K562 (cell line): ENCODE results near the gene ST3GAL3. TPM values are rescaled to one million over a fixed set of nuclear protein-coding genes. Genes with fewer than 3 reads are reported as not detected.

Experiments
- ATAC-seq: fragments of 200-7000 bp; cut with Tn5 transposase; 3 replicates; pipeline ENCODE4 v1.9.1; 2020; ENCODE audit warnings: moderate library complexity
- BruUV-seq: library from RNA; stranded (reverse); fragments of 400-500 nt; replicated peaks from 2 replicates; lab custom pipeline; 2021; lab: Mats Ljungman, UMichigan
- CTCF ChIA-PET: fragments of 300-600 bp; formaldehyde crosslinking; extraction: SDS; loops from one replicate; lab custom pipeline; 2021; ENCODE audit warnings: low intra/inter-chr PET ratio; lab: Yijun Ruan, JAX
- POLR2A ChIA-PET: fragments of 300-600, 350-650 bp; sonication (Branson Sonifier 250); formaldehyde crosslinking; extraction: SDS; loops from one replicate; lab custom pipeline; 2021; ENCODE audit warnings: antibody characterized with exemption, inconsistent platforms; lab: Yijun Ruan, JAX
- DNase-seq, 4 experiments: peaks; one replicate each; pipeline versions ENCODE4 v3.0.0 to v3.0.0-alpha.2; 2011 to 2018; ENCODE audit warnings: low spot score in 3 of 4, mixed read lengths in 3 of 4; ENCODE audit errors: extremely low read depth in 1 of 4
- FAIRE-seq: peaks from 2 replicates; lab custom pipeline; 2011; peaks lifted over from hg19 to GRCh38; lab: Jason Lieb, UNC
- H2AFZ ChIP-seq: 2 replicates; pipeline ENCODE4 v1.6.0; 2011; ENCODE audit warnings: low read depth, low read length, control low read depth, inconsistent platforms
- H3K27ac ChIP-seq: fragments of 200-600 bp; 3 replicates; pipeline ENCODE4 v1.8.0; 2011; ENCODE audit warnings: low read depth, mild to moderate bottlenecking, control low read depth, inconsistent platforms, low read length, moderate library complexity, mixed read lengths; ENCODE audit errors: extremely low read depth
- H3K27me3 ChIP-seq, 2 experiments: fragments of 300-600 bp in 1 of 2; 2 replicates in 1 of 2; 3 replicates in 1 of 2; pipeline versions ENCODE4 v1.6.0 to v1.8.0; 2011; ENCODE audit warnings: inconsistent platforms in 2 of 2, low read length in 2 of 2, mild to moderate bottlenecking in 1 of 2, mixed read lengths in 1 of 2, moderate library complexity in 1 of 2; ENCODE audit not compliant: control insufficient read depth in 2 of 2, insufficient read depth in 2 of 2
- H3K36me3 ChIP-seq: fragments of 300-600 bp; 3 replicates; pipeline ENCODE4 v1.8.0; 2011; ENCODE audit warnings: mild to moderate bottlenecking, low read length, inconsistent platforms; ENCODE audit not compliant: control insufficient read depth, insufficient read depth
- H3K4me1 ChIP-seq, 2 experiments: fragments of 200-600 bp in 1 of 2; replicated peaks in 1 of 2; 2 replicates in 1 of 2; 3 replicates in 1 of 2; pipeline versions ENCODE4 v1.5.1 to v1.8.0; 2011; ENCODE audit warnings: inconsistent platforms in 2 of 2, low read length in 2 of 2, mild to moderate bottlenecking in 1 of 2, mixed read lengths in 1 of 2, moderate library complexity in 1 of 2; ENCODE audit not compliant: control insufficient read depth in 2 of 2, insufficient read depth in 2 of 2
- H3K4me2 ChIP-seq: 2 replicates; pipeline ENCODE4 v1.6.1; 2011; ENCODE audit warnings: low read length, control low read depth, inconsistent platforms, mixed read lengths; ENCODE audit not compliant: insufficient read depth
- H3K4me3 ChIP-seq: fragments of 200-600 bp; sonication (generic), shearing (Covaris generic); 2 replicates; pipeline ENCODE4 v1.5.1; 2016; ENCODE audit warnings: control low read depth, inconsistent platforms
- H3K79me2 ChIP-seq: fragments of 200-600 bp; 3 replicates; pipeline ENCODE4 v1.8.0; 2011; ENCODE audit warnings: low read length, inconsistent platforms; ENCODE audit not compliant: control insufficient read depth, insufficient read depth
- H3K9ac ChIP-seq, 2 experiments: 2 replicates each; pipeline versions ENCODE4 v1.6.0 to v1.6.1; 2011; ENCODE audit warnings: low read depth in 2 of 2, low read length in 2 of 2, control low read depth in 1 of 2, inconsistent platforms in 1 of 2, mild to moderate bottlenecking in 1 of 2, mixed read lengths in 1 of 2; ENCODE audit not compliant: insufficient read depth in 1 of 2
- H3K9me1 ChIP-seq: one replicate; pipeline ENCODE4 v1.6.0; 2011; ENCODE audit warnings: inconsistent platforms, mild to moderate bottlenecking, low read length, moderate library complexity; ENCODE audit not compliant: control insufficient read depth, insufficient read depth
- H3K9me3 ChIP-seq: replicated peaks from 2 replicates; pipeline ENCODE4 v1.5.1; 2011; ENCODE audit warnings: low read depth, low read length, inconsistent platforms; ENCODE audit not compliant: control insufficient read depth, insufficient read depth
- H4K20me1 ChIP-seq: replicated peaks from 2 replicates; pipeline ENCODE4 v1.6.1; 2011; ENCODE audit warnings: low read length, inconsistent platforms, mixed read lengths; ENCODE audit not compliant: control insufficient read depth, insufficient read depth
- ATF7 ChIP-seq: fragments of 450-650 bp; IDR thresholded peaks from 2 replicates; pipeline ENCODE4 v1.7.1; 2014; ENCODE audit warnings: mild to moderate bottlenecking, moderate library complexity
- CREB1 ChIP-seq, 2 experiments: sonication (generic) in 1 of 2; formaldehyde crosslinking in 1 of 2; IDR thresholded peaks; 2 replicates each; pipeline versions ENCODE4 v1.6.1 to v1.8.0; 2012 to 2022; ENCODE audit warnings: inconsistent platforms in 1 of 2, mild to moderate bottlenecking in 1 of 2, missing genetic modification reagents in 1 of 2, moderate library complexity in 1 of 2
- FIP1L1 ChIP-seq: fragments of 200-400 bp; formaldehyde crosslinking; IDR thresholded peaks from 2 replicates; pipeline ENCODE4 v1.6.1; 2018; ENCODE audit warnings: mild to moderate bottlenecking, low read depth, low read length; ENCODE audit not compliant: poor library complexity, severe bottlenecking
- GABPA ChIP-seq: fragments of 200-800 bp; sonication (Bioruptor generic); conservative IDR thresholded peaks from 2 replicates; pipeline ENCODE4 v1.6.1; 2016; ENCODE audit warnings: low read depth, missing genetic modification characterization, missing compliant biosample characterization
- KDM2B ChIP-seq: fragments of 250-450 bp; sonication (Bioruptor Pico); IDR thresholded peaks from 2 replicates; pipeline ENCODE4 v1.8.0; 2021; ENCODE audit warnings: mild to moderate bottlenecking, moderate library complexity
- NFE2L1 ChIP-seq: fragments of 450-650 bp; IDR thresholded peaks from 2 replicates; pipeline ENCODE4 v1.6.1; 2016; ENCODE audit warnings: missing genetic modification characterization, low read depth, mild to moderate bottlenecking, missing compliant biosample characterization, moderate library complexity, borderline replicate concordance
- PCBP2 ChIP-seq: fragments of 200-400 bp; formaldehyde crosslinking; IDR thresholded peaks from 2 replicates; pipeline ENCODE4 v1.6.1; 2018; ENCODE audit warnings: low read length, low read depth, mild to moderate bottlenecking, moderate library complexity; ENCODE audit not compliant: poor library complexity, severe bottlenecking
- TCF15 ChIP-seq: fragments of 250-450 bp; sonication (Bioruptor Pico); IDR thresholded peaks from 2 replicates; pipeline ENCODE4 v1.8.0; 2022; ENCODE audit warnings: moderate library complexity, mild to moderate bottlenecking, inconsistent platforms
- TEAD4 ChIP-seq, 2 experiments: sonication (generic) in 1 of 2; formaldehyde crosslinking in 1 of 2; IDR thresholded peaks; 2 replicates each; pipeline versions ENCODE4 v1.6.1 to v1.8.0; 2012 to 2022; ENCODE audit warnings: borderline replicate concordance in 1 of 2, inconsistent platforms in 1 of 2, low read length in 1 of 2, mild to moderate bottlenecking in 1 of 2, missing genetic modification reagents in 1 of 2
- ZNF395 ChIP-seq: fragments of 200-800 bp; sonication (Bioruptor generic); IDR thresholded peaks from 2 replicates; pipeline ENCODE4 v1.6.1; 2017; ENCODE audit warnings: missing genetic modification characterization, missing compliant biosample characterization
- ZNF511 ChIP-seq: sonication (generic); formaldehyde crosslinking; IDR thresholded peaks from 2 replicates; pipeline ENCODE4 v1.8.0; 2022; ENCODE audit warnings: mild to moderate bottlenecking, missing genetic modification reagents
- ZNF551 ChIP-seq: fragments of 250-450 bp; sonication (Bioruptor Pico); IDR thresholded peaks from 2 replicates; pipeline ENCODE4 v1.5.0; 2021; ENCODE audit warnings: mild to moderate bottlenecking, moderate library complexity
- WGBS: fragments of 100-300 bp; shearing (Covaris generic); methylation state at CpG from one replicate; pipeline ENCODE4 v1.1.6; 2016; ENCODE audit warnings: low coverage, mixed read lengths; ENCODE audit not compliant: insufficient coverage; ENCODE audit errors: missing lambda C conversion rate; 5-methylcytosine and 5-hydroxymethylcytosine counted together
- in situ Hi-C: fragments of 300-500 bp; cut with MboI; formaldehyde crosslinking; loops from 4 replicates; pipeline ENCODE4 v1.15.0; 2018; ENCODE audit warnings: inconsistent platforms, mixed read lengths
- intact Hi-C: fragments of 100-400 bp; cut with micrococcal nuclease; formaldehyde crosslinking; loops from 2 replicates; pipeline ENCODE4 v1.14.2; 2022
- polyA plus RNA-seq, 8 experiments: library from polyadenylated mRNA; depleted of rRNA in 4 of 8; stranded (reverse) in 5 of 8; unstranded in 3 of 8; fragments of >200 nt; fragmentation: Nextera tagmentation in 2 of 8; fragmentation: Illumina TruSeq in 1 of 8; extraction: Ambion mirVana in 2 of 8; extraction: Trizol in 1 of 8; gene quantifications; 2 replicates each; pipeline versions ENCODE4 v1.2.1 to v1.2.3, GENCODE V29; 2011 to 2014; ENCODE audit warnings: inconsistent platforms in 1 of 8, missing spikeins in 1 of 8
- total RNA-seq, 7 experiments: library from RNA; depleted of rRNA in 6 of 7; stranded (reverse); fragments of >200 nt in 6 of 7; fragmentation: Illumina TruSeq in 2 of 7; extraction: Trizol in 2 of 7; gene quantifications; 2 replicates each; pipeline versions ENCODE4 v1.2.1 to v1.2.3, GENCODE V29; 2011 to 2021; ENCODE audit warnings: low replicate concordance in 1 of 7

Gene ST3GAL3
- total and polyA plus RNA-seq, 9 of the 15 experiments (the other 6 are each of a cell fraction or from before 2014, with no cell fraction given) = 1.2 to 18.9 (median 11.0) TPM

GRCh38 chr1:43770111-43770510 is 62.8 kb downstream of the ST3GAL3 start:
- intact Hi-C loops = no loop called here
- H3K36me3 ChIP-seq = peaks cover 5% of the 10 kb centered on the region; the same call in 2 of the 3 replicates
- ATAC-seq = no peak
- no peak for TF ChIP-seq GABPA (tag)
- peak; percentile 51 for TF ChIP-seq PCBP2
- BruUV-seq = no TSS peak
- in situ Hi-C loops = loop anchor here (5.0 kb wide), 1 partner anchor 162 kb away; the partner anchor contains the start of gene ARTN
- H3K9me3 ChIP-seq = no peaks in the 10 kb centered on the region
- 0 out of 5 replicates have a peak, but pooled peaks cover 3% of the 10 kb centered on the region in 2 experiments for H3K4me1 ChIP-seq
- no peak overlapping the region for H3K4me3 ChIP-seq
- H4K20me1 ChIP-seq = no peaks in the 10 kb centered on the region; the same call in 1 of the 2 replicates
- no peaks in the 10 kb centered on the region for H3K27me3 ChIP-seq
- ChIA-PET CTCF (no interaction called here), POLR2A (interaction anchor here (0.9 to 2.0 kb wide), 2 partner anchors 11 to 45 kb away, joined by 3 to 4 read pairs; no protein-coding TSS in a partner anchor)
- H3K9ac ChIP-seq = no peak overlapping the region
- H3K27ac ChIP-seq = no peak overlapping the region
- H3K4me2 ChIP-seq = no peak overlapping the region
- H3K79me2 ChIP-seq = no peaks in the 10 kb centered on the region; the same call in 2 of the 3 replicates
- no peak overlapping the region for H2AFZ ChIP-seq
- no peak for DNase-seq
- H3K9me1 ChIP-seq = no peaks in the 10 kb centered on the region
- FAIRE-seq = no peak
- WGBS = 89% methylated on average over 1 of the region's 2 CpGs

GRCh38 chr1:43772978-43773377 is 65.6 kb downstream of the ST3GAL3 start:
- ATAC-seq = no peak
- no peak overlapping the region for H3K9ac ChIP-seq
- FAIRE-seq = no peak
- in situ Hi-C loops (loop anchor here (5.0 kb wide), 1 partner anchor 159 kb away; the partner anchor contains the start of gene ARTN), intact Hi-C loops (no loop called here)
- peaks cover 4 to 14% of the 10 kb centered on the region in 2 experiments; a peak in 4 of 5 replicates for H3K4me1 ChIP-seq
- H2AFZ ChIP-seq = no peak overlapping the region
- H4K20me1 ChIP-seq = no peaks in the 10 kb centered on the region; the same call in 1 of the 2 replicates
- no peaks in the 10 kb centered on the region for H3K9me1 ChIP-seq
- no peaks in the 10 kb centered on the region for H3K9me3 ChIP-seq
- BruUV-seq = no TSS peak
- H3K27me3 ChIP-seq = no peaks in the 10 kb centered on the region
- ChIA-PET POLR2A (no interaction called here), CTCF (no interaction called here)
- H3K27ac ChIP-seq = no peak overlapping the region
- DNase-seq = no peak
- WGBS = 94% methylated on average over 5 of the region's 5 CpGs
- peaks cover 5% of the 10 kb centered on the region; the same call in 2 of the 3 replicates for H3K36me3 ChIP-seq
- TF ChIP-seq CREB1 (IDR thresholded peaks at IDR 0.05) (no peak), CREB1 (CRISPR knock-in tag; IDR thresholded peaks at IDR 0.05) (no peak), ATF7 (no peak), KDM2B (CRISPR knock-in tag) (no peak), TEAD4 (IDR thresholded peaks at IDR 0.05; ENCODE audit: low read length) (no peak), TEAD4 (CRISPR knock-in tag; IDR thresholded peaks at IDR 0.05; ENCODE audit: borderline replicate concordance) (no peak), ZNF551 (no peak), TCF15 (CRISPR knock-in tag) (no peak), ZNF511 (CRISPR knock-in tag) (no peak), FIP1L1 (no peak), NFE2L1 (tag) (no peak), ZNF395 (CRISPR knock-in tag) (no peak)
- H3K79me2 ChIP-seq = no peaks in the 10 kb centered on the region
- H3K4me2 ChIP-seq = no peak overlapping the region
- no peak overlapping the region for H3K4me3 ChIP-seq
